Astrocyte (in vitro differentiated cells and primary cell): ENCODE measurements around the gene GTF2F2.

Experiments used
- EZH2 ChIP-seq: IDR thresholded peaks from 2 replicates; pipeline ENCODE4 v1.6.1; 2012; ENCODE audit warnings: mild to moderate bottlenecking, low read length, inconsistent platforms; ENCODE audit not compliant: insufficient read depth
- TF ChIP-seq, protein P1 (sequence below): IDR thresholded peaks from 2 replicates; pipeline ENCODE4 v1.5.1; 2011; ENCODE audit warnings: low read depth, mild to moderate bottlenecking, inconsistent platforms, low read length, moderate library complexity; ENCODE audit not compliant: insufficient read depth

DNA sequence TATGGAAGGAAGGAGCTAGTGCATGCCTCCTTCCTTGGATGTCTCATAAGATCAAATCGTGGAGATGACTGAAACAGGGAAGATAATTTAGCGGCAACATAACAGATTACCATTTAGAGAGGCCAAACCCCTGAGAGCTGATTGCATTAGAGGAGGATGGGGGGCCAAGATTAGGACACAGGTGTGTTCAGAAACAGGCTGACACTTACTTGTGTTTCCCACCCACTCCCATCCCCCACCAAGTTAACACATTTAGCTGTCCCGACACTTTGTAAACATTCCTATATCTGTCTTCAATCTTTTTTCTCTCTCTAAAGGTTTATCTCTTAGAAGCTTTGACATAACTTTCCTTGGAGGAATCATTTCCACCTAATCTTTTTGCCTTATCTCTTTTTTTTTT, 129.4 kb downstream of the GTF2F2 start:
- TF ChIP-seq, protein P1, sequence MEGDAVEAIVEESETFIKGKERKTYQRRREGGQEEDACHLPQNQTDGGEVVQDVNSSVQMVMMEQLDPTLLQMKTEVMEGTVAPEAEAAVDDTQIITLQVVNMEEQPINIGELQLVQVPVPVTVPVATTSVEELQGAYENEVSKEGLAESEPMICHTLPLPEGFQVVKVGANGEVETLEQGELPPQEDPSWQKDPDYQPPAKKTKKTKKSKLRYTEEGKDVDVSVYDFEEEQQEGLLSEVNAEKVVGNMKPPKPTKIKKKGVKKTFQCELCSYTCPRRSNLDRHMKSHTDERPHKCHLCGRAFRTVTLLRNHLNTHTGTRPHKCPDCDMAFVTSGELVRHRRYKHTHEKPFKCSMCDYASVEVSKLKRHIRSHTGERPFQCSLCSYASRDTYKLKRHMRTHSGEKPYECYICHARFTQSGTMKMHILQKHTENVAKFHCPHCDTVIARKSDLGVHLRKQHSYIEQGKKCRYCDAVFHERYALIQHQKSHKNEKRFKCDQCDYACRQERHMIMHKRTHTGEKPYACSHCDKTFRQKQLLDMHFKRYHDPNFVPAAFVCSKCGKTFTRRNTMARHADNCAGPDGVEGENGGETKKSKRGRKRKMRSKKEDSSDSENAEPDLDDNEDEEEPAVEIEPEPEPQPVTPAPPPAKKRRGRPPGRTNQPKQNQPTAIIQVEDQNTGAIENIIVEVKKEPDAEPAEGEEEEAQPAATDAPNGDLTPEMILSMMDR = no peak
- no peak for TF ChIP-seq EZH2
